Heart right ventricle (tissue), 16 donors: ENCODE measurements around the gene GORASP2. TPM values are rescaled to one million over a fixed set of nuclear protein-coding genes. Genes with fewer than 3 reads are reported as not detected.

Source experiments
- ATAC-seq, 8 donors: fragments of 200-7000 bp; cut with Tn5 transposase; one replicate each; pipeline ENCODE4 v1.9.1; 2020; ENCODE audit warnings: mild to moderate bottlenecking in 8 of 8, moderate library complexity in 8 of 8, moderate number of reproducible peaks in 1 of 8
- DNase-seq, 2 donors: peaks; one replicate each; pipeline ENCODE4 v3.0.0-alpha.2; 2020
- H3K27ac ChIP-seq, 10 donors: fragments of 200-600 bp; sonication (generic) in 2 of 10; one replicate each; pipeline versions ENCODE4 v1.5.0 to v1.8.0; 2020 to 2022; ENCODE audit warnings: mild to moderate bottlenecking in 3 of 10
- H3K27me3 ChIP-seq, 7 donors: fragments of 200-600 bp; one replicate each; pipeline ENCODE4 v1.8.0; 2021 to 2022; ENCODE audit warnings: mild to moderate bottlenecking in 2 of 7
- H3K36me3 ChIP-seq, 9 donors: fragments of 200-600 bp; sonication (generic) in 1 of 9; one replicate each; pipeline versions ENCODE4 v1.5.0 to v1.8.0; 2020 to 2022; ENCODE audit warnings: mild to moderate bottlenecking in 2 of 9
- H3K4me1 ChIP-seq, 9 donors: fragments of 200-600 bp; sonication (generic) in 1 of 9; one replicate each; pipeline versions ENCODE4 v1.5.0 to v1.8.0; 2020 to 2022; ENCODE audit warnings: mild to moderate bottlenecking in 4 of 9
- H3K4me3 ChIP-seq, 10 donors: fragments of 200-600 bp; sonication (generic) in 2 of 10; one replicate each; pipeline versions ENCODE4 v1.5.0 to v1.8.0; 2020 to 2022; ENCODE audit warnings: mild to moderate bottlenecking in 7 of 10, moderate library complexity in 2 of 10
- H3K9me3 ChIP-seq, 11 donors: fragments of 200-600 bp in 10 of 11; sonication (generic) in 2 of 11; one replicate each; pipeline versions ENCODE4 v1.5.0 to v1.8.0; 2013 to 2022; ENCODE audit warnings: mild to moderate bottlenecking in 2 of 11, control low read depth in 1 of 11, moderate library complexity in 1 of 11
- CTCF ChIP-seq, 9 donors: fragments of 200-600 bp; sonication (generic) in 2 of 9; IDR thresholded peaks; one replicate each; pipeline versions ENCODE4 v1.5.0 to v1.8.0; 2021 to 2022; ENCODE audit warnings: antibody characterized with exemption in 9 of 9, mild to moderate bottlenecking in 5 of 9, moderate library complexity in 1 of 9
- WGBS, 2 donors: extraction: QIAGEN DNeasy Blood & Tissue Kit; methylation state at CpG; one replicate each; pipeline ENCODE4 v1.1.7; 2013; ENCODE audit warnings: inconsistent platforms in 1 of 2; 5-methylcytosine and 5-hydroxymethylcytosine counted together
- intact Hi-C, 10 donors: fragments of 100-400 bp; cut with DNase I; formaldehyde crosslinking; loops; one replicate each; pipeline versions ENCODE4 v1.11.1 to v1.14.2; 2022
- polyA plus RNA-seq, 2 donors: library from polyadenylated mRNA; stranded (reverse); fragments of 200-250 nt; gene quantifications; one replicate each; pipeline ENCODE4 v1.2.3, GENCODE V29; 2013
- total RNA-seq, 10 donors: library from RNA; stranded (reverse); fragmentation: NEBNext Ultra II Directional in 3 of 10; extraction: Animal tissue kit (Norgen Biotek cat#: 25700) in 3 of 10; gene quantifications; one replicate each; pipeline versions ENCODE4 v1.2.1 to v1.2.4, GENCODE V29; 2021 to 2023
- donor health status: Arrhythmogenic right ventricular cardiomyopathy.
- donor health status: ischemic (EF 13 %, LVEDD 7.1; RV severe dilation, severe dysfunction).
- donor health status: healthy with polysubstance abuse.
- donor health status: DM: no; HTN: yes; CAD: no.
- donor health status: DM: no; HTN: no; CAD: no.
- donor health status: ischemic (EF 25% LVEDD 6.9; RV normal size, moderate dysfunction).
- donor health status: ischemic (EF 25% LVEDD 5.7; RV mildly dilated, moderate dysfunction).
- donor health status: healthy.
- donor health status: DM: yes; HTN: yes; CAD: no.
- donor health status: Ischemic cardiomyopathy.
- donor health status: ischemic (EF 35%, LVEDD 5.7; RV mildly dilated, moderate dysfunction).
- donor health status: nonischemic (EF 11% LVEDD 7.7; RV severe dilation, severe dysfunction).
- donor health status: DM: yes; HTN: yes; CAD: no.
- donor health status: PGD.
- donor health status: ischemic (EF 29% LVEDD 5.4; RV normal size, mild dysfunction).
- donor health status: nonischemic (EF 23%, LVEDD 6.1; RV moderate dilation, normal function).

Gene GORASP2
- total and polyA plus RNA-seq, 12 donors: 15.4 to 74.1 (median 61.5) TPM

- Histone ChIP-seq H3K9me3 (no peaks in the 10 kb centered on the region), H3K36me3 (peaks cover 0 to 8% (median 0%) of the 10 kb centered on the region in 9 donors), H3K27me3 (no peaks in the 10 kb centered on the region), H3K4me1 (peaks cover 0 to 36% (median 16%) of the 10 kb centered on the region in 9 donors), H3K4me3 (no peak overlapping the region), H3K27ac (no peak overlapping the region)
- 90 to 93% methylated on average over 4 of the region's 4 CpGs for WGBS, 2 donors
- intact Hi-C loops: no loop called here
- ATAC-seq (no peak), DNase-seq (no peak)
- TF ChIP-seq CTCF (IDR thresholded peaks at IDR 0.05): no peak
Measured at GRCh38 chr2:170942615-170943014, 13.6 kb downstream of the GORASP2 start.

- ATAC-seq: no peak
Measured at GRCh38 chr2:170943041-170943440, 14.0 kb downstream of the GORASP2 start.

GRCh38 chr2:170943596-170943995, 14.5 kb downstream of the GORASP2 start:
- H3K4me1 ChIP-seq: peaks cover 0 to 32% (median 13%) of the 10 kb centered on the region in 9 donors
- 80 to 81% methylated on average over 6 of the region's 6 CpGs for WGBS, 2 donors
- peaks cover 0 to 9% (median 0%) of the 10 kb centered on the region in 9 donors for H3K36me3 ChIP-seq
- TF ChIP-seq CTCF (IDR thresholded peaks at IDR 0.05): no peak
- intact Hi-C loops: no loop called here
- H3K9me3 ChIP-seq: no peaks in the 10 kb centered on the region
- no peak overlapping the region for H3K4me3 ChIP-seq
- H3K27ac ChIP-seq: no peak overlapping the region
- ATAC-seq (no peak), DNase-seq (no peak)
- H3K27me3 ChIP-seq: no peaks in the 10 kb centered on the region

More at GRCh38 chr2:170943041-170943440, 14.0 kb downstream of the GORASP2 start:
- TF ChIP-seq CTCF (IDR thresholded peaks at IDR 0.05): no peak
- WGBS, 2 donors: 71 to 95% methylated on average over 1 of the region's 1 CpG
- Histone ChIP-seq H3K4me3 (no peak overlapping the region), H3K27me3 (no peaks in the 10 kb centered on the region), H3K4me1 (peaks cover 0 to 32% (median 16%) of the 10 kb centered on the region in 9 donors), H3K27ac (no peak overlapping the region), H3K9me3 (no peaks in the 10 kb centered on the region), H3K36me3 (peaks cover 0 to 4% (median 0%) of the 10 kb centered on the region in 9 donors)
- intact Hi-C loops: no loop called here
- DNase-seq: no peak

GRCh38 chr2:170944545-170944944, 15.5 kb downstream of the GORASP2 start:
- ATAC-seq: no peak
- no peaks in the 10 kb centered on the region for H3K27me3 ChIP-seq
- H3K4me3 ChIP-seq: no peak overlapping the region
- H3K9me3 ChIP-seq: no peaks in the 10 kb centered on the region
- H3K4me1 ChIP-seq: peaks cover 0 to 28% (median 5%) of the 10 kb centered on the region in 9 donors
- H3K36me3 ChIP-seq: peaks cover 0 to 19% (median 5%) of the 10 kb centered on the region in 9 donors
- no peak for TF ChIP-seq CTCF (IDR thresholded peaks at IDR 0.05)
- no peak overlapping the region for H3K27ac ChIP-seq
- intact Hi-C loops: no loop called here
- DNase-seq: no peak
- 98 to 100% methylated on average over 1 of the region's 1 CpG for WGBS, 2 donors
